ENCODE measurements around the gene PUM2.

Gene PUM2

GRCh38 chr2:20199633-20200270 is 150.9 kb downstream of the PUM2 start:
- no peak for DNase-seq (ENCODE audit: low spot score)

GRCh38 chr2:20198796-20199632 is 151.6 kb downstream of the PUM2 start:
- no peak for DNase-seq (ENCODE audit: low spot score)

Data from RKO (cell line).